ENCODE results near the gene PPEF2. TPM values are rescaled to one million over a fixed set of nuclear protein-coding genes. Genes with fewer than 3 reads are reported as not detected.

PPEF2 gene, protein sequence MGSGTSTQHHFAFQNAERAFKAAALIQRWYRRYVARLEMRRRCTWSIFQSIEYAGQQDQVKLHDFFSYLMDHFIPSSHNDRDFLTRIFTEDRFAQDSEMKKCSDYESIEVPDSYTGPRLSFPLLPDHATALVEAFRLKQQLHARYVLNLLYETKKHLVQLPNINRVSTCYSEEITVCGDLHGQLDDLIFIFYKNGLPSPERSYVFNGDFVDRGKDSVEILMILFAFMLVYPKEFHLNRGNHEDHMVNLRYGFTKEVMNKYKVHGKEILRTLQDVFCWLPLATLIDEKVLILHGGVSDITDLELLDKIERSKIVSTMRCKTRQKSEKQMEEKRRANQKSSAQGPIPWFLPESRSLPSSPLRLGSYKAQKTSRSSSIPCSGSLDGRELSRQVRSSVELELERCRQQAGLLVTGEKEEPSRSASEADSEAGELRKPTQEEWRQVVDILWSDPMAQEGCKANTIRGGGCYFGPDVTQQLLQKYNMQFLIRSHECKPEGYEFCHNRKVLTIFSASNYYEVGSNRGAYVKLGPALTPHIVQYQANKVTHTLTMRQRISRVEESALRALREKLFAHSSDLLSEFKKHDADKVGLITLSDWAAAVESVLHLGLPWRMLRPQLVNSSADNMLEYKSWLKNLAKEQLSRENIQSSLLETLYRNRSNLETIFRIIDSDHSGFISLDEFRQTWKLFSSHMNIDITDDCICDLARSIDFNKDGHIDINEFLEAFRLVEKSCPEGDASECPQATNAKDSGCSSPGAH
- not detected in 5 replicates for total RNA-seq (2022; extraction: Qiagen RNA extraction)

DNA sequence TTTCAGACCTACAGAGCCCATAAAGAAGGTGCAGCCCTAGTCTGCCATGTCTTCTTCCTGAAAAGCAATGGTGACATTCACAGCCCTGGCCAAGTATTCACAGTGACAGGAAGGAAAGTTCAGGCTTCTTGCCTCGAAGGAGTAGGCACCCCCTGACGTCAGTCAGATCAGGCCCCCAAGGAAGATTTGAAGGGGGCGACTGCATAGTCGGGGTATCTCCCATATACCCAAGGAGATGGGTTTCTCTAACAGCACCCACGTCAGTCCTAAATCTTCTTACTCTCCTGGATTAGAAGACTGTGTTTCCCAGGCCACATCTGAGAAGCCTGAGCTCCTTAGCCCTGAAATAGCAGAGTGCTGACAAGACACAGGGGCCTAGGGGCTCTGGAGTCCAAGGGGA lies at the start of gene PPEF2:
PPEF2 (minus strand) TSS at position 101 of the 400 bp plus-strand sequence. CDS start 6,127 bp downstream, outside the sequence.

DNA sequence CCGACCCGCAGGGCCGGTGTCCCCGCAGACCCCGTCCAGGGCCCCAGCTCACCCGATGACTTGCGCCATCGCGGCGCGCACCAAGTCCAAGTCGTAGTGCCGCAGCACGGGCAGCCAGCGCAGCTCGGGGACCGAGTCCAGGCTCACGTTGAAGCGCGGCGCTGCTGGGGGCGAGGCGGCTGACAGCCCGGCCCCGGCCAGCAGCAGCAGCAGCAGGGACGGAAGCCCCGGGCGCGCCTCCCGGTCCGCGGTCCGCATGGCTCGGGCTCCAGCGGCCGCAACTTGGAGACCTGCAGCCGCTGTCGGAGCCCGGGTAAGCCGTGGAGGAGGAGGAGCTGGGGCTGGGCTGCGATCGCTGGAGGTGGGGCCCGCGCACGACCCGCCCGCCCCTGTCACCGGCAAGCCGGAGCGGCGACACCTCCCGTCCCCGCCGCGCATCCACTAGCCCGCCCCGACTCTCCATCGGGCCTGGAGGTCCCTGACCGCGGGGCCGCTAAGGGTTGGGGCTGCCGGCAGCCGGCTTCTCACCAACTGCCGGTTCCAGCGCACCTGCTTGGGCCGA lies 38.5 kb upstream of the PPEF2 start, which contains the start of gene NAAA:
NAAA (minus strand) TSS at position 322 of the 562 bp plus-strand sequence; CDS start at position 258, 64 bp downstream.

Other genes starting within 250 kb of the PPEF2 start
- gene G3BP2, start 229.0 kb downstream of the PPEF2 start, total RNA-seq (2022; extraction: Qiagen RNA extraction) = 65.4 to 90.7 TPM (median 79.1 TPM) in 5 replicates
- 20.2 to 24.1 TPM (median 22.7 TPM) in 5 replicates for gene USO1, start 177.9 kb downstream of the PPEF2 start, total RNA-seq (2022; extraction: Qiagen RNA extraction)
- 20.7 to 24.3 TPM (median 22.5 TPM) in 5 replicates for gene NAAA, start 38.6 kb upstream of the PPEF2 start, total RNA-seq (2022; extraction: Qiagen RNA extraction)
- gene SDAD1, start 88.5 kb upstream of the PPEF2 start, total RNA-seq (2022; extraction: Qiagen RNA extraction) = 14.9 to 18.6 TPM (median 15.7 TPM) in 5 replicates
- not detected in 5 replicates for gene CXCL9, start 105.1 kb upstream of the PPEF2 start, total RNA-seq (2022; extraction: Qiagen RNA extraction)
- 0.12 to 0.19 TPM (median 0.15 TPM) in 3 of 5 replicates, not detected in the others for gene CXCL10, start 121.0 kb upstream of the PPEF2 start, total RNA-seq (2022; extraction: Qiagen RNA extraction)
- 0.13 to 0.19 TPM in 2 of 5 replicates, not detected in the others for gene CXCL11, start 133.6 kb upstream of the PPEF2 start, total RNA-seq (2022; extraction: Qiagen RNA extraction)
- gene ART3, start 172.3 kb upstream of the PPEF2 start, total RNA-seq (2022; extraction: Qiagen RNA extraction) = not detected in 5 replicates
- 24.5 to 42.3 TPM (median 27.8 TPM) in 5 replicates for gene NUP54, start 245.9 kb upstream of the PPEF2 start, total RNA-seq (2022; extraction: Qiagen RNA extraction)

Data from A549 treated with Mapracorat at 1 μM for 4 hours (cell line).